ENCODE results near the gene SYCN.

SYCN gene

DNA sequence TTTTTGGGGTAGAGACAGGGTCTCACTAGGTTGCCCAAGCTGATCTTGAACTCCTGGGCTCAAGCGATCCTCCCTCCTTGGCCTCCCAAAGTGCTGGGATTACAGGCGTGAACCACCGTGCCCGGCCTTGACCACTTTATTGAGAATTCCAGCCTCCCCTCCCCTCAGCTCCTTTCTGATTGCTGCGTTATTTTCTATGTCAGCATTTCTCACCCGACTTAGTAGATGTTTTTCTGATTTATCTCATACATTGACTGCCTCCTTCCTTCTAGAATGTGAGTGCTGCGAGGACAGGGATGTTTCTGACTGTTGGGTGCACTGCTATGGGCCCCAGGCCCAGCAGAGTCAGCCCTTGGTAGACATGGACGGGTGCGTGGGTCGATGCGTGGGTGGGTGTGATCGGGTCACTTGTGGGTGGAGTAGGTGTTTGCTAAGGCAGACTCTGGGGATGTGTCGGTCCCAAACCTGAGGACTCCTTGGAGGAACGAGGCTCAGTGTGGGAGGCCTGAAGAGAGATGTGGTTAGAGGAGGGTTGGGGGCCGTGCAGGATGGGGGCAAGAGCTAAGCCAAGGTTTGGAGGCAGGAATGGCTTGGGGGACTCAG lies 41.5 kb downstream of the SYCN start:
- in situ Hi-C loops (cut with MboI; ENCODE audit: low pct_unique_long_range_greater_than_20kb, low sequenced_read_pairs, unreplicated experiment), result no loop called here
- TF ChIP-seq, protein P1, sequence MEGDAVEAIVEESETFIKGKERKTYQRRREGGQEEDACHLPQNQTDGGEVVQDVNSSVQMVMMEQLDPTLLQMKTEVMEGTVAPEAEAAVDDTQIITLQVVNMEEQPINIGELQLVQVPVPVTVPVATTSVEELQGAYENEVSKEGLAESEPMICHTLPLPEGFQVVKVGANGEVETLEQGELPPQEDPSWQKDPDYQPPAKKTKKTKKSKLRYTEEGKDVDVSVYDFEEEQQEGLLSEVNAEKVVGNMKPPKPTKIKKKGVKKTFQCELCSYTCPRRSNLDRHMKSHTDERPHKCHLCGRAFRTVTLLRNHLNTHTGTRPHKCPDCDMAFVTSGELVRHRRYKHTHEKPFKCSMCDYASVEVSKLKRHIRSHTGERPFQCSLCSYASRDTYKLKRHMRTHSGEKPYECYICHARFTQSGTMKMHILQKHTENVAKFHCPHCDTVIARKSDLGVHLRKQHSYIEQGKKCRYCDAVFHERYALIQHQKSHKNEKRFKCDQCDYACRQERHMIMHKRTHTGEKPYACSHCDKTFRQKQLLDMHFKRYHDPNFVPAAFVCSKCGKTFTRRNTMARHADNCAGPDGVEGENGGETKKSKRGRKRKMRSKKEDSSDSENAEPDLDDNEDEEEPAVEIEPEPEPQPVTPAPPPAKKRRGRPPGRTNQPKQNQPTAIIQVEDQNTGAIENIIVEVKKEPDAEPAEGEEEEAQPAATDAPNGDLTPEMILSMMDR (IDR thresholded peaks at IDR 0.05; ENCODE audit: extremely low read depth, insufficient read depth, missing control alignments), result no peak
- DNase-seq (ENCODE audit: low spot score), result no peak

DNA sequence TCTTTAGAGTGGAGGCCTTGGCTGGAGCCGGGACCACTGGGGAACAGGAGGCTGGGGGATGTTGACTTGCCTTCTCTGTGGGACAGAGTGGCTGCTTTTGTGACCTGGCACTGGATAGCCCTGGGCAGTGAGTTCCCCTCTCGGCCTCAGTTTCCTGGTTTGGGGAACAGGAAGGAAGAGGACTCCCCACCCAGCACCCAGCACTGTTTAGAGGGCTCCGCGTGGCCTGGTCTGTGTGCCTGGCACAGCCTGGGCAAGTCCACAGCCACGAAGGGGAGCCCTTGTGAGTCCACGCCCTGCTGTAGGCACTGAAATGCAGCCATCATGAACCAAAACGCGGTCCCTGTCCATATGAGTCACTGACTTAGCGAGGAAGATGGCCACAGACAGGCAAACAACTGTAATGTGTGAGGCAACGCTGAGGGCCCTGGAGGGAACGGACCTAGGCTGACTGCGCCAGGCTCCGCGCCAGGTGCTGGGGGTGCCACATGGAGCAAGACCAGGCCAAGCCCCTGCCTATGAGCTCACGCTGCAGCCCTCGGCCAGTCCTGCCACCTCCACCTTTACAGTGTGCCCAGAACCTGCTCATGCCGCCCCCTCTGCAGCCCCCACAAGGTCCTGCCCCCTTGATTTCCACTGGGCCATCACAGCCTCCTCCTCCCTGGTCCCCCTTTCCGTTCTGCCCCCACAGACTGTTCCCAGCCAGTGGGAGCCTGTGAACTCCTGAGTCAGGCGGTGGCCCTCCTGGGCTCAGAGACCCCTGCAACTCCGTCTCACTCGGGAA lies 43.0 kb downstream of the SYCN start:
- TF ChIP-seq, protein P1 (IDR thresholded peaks at IDR 0.05; ENCODE audit: extremely low read depth, insufficient read depth, missing control alignments), result no peak
- in situ Hi-C loops (cut with MboI; ENCODE audit: low pct_unique_long_range_greater_than_20kb, low sequenced_read_pairs, unreplicated experiment), result no loop called here
- DNase-seq (ENCODE audit: low spot score), result no peak

DNA sequence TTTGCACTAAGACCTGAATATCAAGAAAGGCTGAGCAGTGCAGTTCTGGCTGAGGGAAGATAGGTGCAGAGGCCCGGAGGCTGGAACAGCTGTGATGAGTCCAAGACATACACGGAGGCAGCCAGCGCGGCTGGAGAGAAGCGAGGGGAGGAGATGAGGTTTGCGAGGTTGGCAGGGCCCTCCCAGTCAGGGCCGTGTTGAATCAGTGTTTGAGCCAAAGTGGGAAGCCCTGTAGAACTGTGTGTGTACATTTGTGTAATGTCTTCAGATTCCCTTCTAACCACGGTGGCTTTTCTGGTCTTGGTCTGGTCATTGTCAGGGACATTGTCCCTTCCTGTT lies 43.6 kb downstream of the SYCN start:
- in situ Hi-C loops (cut with MboI; ENCODE audit: low pct_unique_long_range_greater_than_20kb, low sequenced_read_pairs, unreplicated experiment), result no loop called here
- no peak for DNase-seq (ENCODE audit: low spot score)
- TF ChIP-seq, protein P1 (IDR thresholded peaks at IDR 0.05; ENCODE audit: extremely low read depth, insufficient read depth, missing control alignments), result no peak

DNA sequence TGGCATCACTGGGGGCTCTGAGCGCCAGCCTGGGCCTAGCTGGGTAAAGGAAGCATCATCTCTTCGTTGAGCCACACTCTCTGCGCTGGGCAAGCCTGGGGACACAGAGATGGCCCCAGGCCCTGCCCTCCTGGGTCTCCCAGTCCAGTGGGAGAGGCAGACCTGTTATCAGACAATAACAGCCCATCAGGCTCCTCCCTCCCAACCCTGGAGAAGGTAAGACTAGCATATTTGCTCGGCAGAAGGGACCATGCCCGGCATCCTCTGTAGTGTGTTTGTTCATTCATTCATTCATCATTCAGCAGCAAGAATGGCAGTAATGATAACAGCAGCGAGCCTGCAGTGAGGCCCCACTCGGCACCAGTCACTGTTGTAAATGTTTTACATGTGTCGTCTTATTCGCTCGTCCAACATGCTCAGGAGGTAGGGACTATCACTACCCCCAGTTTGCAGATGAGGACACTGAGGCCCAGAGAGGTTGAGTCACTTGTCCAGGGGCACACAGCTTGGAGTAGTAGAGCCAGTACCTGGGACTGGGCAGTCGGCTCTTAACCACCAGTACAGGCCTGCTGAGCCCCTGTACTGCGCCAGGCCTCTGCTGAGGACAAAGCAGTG lies 45.3 kb downstream of the SYCN start:
- DNase-seq (ENCODE audit: low spot score), result no peak
- TF ChIP-seq, protein P1 (IDR thresholded peaks at IDR 0.05; ENCODE audit: extremely low read depth, insufficient read depth, missing control alignments), result no peak
- in situ Hi-C loops (cut with MboI; ENCODE audit: low pct_unique_long_range_greater_than_20kb, low sequenced_read_pairs, unreplicated experiment), result no loop called here

DNA sequence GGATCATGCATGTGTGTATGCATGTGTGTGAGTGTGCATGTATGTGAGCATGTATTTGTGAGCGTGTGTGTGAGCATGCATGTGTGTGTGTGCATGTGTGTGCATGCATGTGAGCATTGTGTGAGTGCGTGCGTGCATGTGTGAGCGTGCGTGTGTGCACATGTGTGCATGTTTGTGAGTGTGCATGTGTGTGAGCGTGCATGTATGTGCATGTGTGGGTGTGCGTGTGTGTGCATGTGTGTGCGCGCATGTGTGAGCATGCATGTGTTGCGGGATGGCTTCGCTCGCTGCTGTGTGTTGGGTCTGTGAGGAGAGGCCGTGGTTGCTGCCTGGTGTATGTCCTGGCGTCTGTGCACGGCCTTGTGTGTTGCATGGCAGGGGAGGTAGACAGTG lies 46.1 kb downstream of the SYCN start:
- TF ChIP-seq, protein P1 (IDR thresholded peaks at IDR 0.05; ENCODE audit: extremely low read depth, insufficient read depth, missing control alignments), result no peak
- DNase-seq (ENCODE audit: low spot score), result no peak
- in situ Hi-C loops (cut with MboI; ENCODE audit: low pct_unique_long_range_greater_than_20kb, low sequenced_read_pairs, unreplicated experiment), result no loop called here

DNA sequence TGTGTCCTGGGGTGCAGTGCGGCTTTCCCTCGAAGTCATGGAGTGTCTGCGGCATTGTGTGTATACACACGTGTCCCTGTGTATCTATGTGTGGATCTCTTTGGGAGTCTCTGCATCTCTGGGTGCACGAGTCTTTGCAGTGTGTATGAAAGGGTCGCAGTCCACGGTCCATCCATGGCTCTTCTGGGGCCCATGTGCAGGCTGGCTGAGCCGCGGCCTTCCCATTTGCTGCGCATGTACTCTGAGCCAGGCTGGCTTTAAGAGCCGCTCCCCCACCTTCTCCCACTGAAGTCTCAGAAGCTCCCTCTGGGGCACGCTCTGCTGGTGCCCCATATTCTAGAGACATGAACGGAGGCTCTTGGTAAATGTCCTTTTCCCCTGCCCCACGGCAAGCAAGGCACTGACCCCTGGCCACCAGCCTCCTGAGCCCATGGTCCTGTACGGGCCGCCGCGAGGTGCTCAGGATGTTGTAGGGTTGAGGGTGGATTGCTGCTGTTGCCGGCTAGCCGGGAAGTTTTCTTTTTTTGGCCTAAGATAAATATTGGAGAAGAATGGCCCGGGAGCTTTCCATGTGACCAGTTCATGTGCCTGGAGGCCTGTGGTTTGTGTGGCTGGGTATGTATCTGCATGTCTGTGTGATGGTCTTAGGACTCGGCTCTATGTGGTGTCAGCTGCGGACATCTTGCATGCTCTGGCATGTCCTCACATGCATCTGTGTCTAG lies 46.6 kb downstream of the SYCN start:
- no peak for DNase-seq (ENCODE audit: low spot score)
- TF ChIP-seq, protein P1 (IDR thresholded peaks at IDR 0.05; ENCODE audit: extremely low read depth, insufficient read depth, missing control alignments), result no peak
- in situ Hi-C loops (cut with MboI; ENCODE audit: low pct_unique_long_range_greater_than_20kb, low sequenced_read_pairs, unreplicated experiment), result no loop called here

Measured in GM13977 (cell line).